ENCODE measurements around the gene CAMK2D.

Gene CAMK2D

DNA sequence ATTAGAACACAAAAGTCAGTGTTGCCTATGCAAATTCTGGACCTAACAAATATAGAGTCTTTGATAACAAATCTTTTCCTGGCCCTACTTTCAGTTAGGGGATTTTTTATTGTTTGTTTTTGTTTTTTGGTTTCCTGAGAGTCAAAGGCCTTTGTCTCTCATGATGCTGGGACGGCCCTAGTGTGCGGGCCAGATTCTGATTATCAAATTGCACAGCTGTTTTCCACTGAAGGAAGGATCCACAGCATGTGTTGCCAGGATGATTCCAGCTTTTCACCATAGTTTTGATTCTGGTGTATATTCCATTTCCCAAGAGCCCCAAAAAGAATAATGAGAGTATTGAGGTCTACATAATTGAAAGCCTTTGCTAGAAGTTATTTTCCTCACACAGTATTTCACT is 248.2 kb downstream of the CAMK2D start:
- no peak for DNase-seq

DNA sequence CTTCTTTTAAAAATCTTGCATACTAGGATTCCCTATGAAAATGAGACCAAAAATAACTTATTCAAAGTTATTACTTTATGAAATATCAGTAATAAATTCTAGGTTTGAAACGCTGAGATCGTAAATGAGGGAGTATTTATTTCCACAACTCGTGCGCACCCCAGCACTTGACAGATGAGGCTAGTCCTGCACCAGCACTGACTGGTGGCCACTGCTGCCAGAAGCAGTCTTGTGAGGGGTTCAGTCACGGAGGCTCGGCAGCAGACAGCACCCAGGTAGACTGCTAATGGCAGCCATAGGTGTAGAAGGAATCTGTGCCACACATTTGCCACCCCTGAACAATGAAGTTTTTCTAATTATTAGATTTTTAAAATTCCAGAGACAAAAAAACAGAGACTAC is 248.7 kb downstream of the CAMK2D start:
- DNase-seq: no peak

- DNase-seq: no peak
These were observed 249.6 kb downstream of the CAMK2D start for GRCh38 chr4:113511944-113512343.

DNA sequence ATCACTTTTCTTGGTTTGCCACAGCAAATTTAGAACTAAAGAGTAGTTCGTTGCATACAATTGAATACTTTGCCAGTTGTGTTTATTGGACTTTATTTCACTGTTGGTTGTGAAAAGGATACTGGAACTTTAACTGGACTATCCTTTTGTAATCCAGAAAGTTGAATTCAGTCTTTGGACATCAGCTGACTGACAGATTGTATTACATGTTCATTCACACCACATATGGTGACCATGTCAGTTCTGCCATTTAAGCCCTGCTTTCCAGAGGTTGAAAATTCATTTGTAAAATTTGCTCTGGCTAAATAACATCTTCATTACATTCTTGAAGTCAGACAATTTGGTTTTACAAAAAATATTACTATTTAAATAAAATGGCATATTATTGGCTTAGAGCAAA is 251.7 kb downstream of the CAMK2D start:
- no peak for DNase-seq

DNA sequence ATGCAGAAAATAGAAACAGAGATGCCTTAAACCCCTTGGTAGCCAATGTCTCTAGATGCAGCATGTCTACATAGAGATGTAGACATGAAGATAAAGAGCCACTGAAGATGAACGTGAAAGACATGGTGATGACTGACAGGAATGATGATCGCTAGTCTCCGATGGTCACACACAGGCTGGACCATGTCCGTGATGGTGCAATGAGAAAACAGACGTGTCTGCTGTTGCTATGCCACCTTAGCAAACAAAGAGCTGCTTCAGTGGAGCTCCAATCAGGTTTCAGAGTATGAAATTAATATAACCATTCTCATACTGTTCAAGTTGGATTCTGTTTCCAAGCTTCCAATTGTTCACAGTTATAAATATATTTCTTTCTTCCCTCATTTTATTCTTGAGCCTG is 256.5 kb downstream of the CAMK2D start:
- DNase-seq: no peak

GRCh38 chr4:113504422-113504821 is 257.1 kb downstream of the CAMK2D start:
- DNase-seq: no peak

- no peak for DNase-seq
These were observed 257.8 kb downstream of the CAMK2D start for GRCh38 chr4:113503691-113504090.

DNA sequence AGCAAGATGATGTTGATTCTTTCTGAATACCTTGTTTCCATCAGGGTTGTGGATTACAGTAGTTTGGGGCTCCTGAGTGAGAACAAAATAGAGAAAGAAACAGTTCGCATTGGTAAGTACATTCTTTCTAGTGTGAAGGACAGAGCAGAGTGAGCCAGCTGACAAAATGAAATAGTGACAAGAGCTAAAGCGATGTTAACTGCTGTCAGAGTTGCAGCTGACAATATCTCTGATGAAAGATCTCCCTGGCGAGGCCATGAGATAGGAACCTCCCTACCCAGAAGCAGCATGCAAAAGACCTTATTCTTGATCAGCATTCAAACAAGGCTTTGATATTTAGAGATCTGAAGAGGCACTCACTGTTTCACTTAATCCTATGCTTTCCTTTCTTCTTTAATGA is 258.6 kb downstream of the CAMK2D start:
- DNase-seq: no peak

GRCh38 chr4:113502476-113502875 is 259.1 kb downstream of the CAMK2D start:
- no peak for DNase-seq

DNA sequence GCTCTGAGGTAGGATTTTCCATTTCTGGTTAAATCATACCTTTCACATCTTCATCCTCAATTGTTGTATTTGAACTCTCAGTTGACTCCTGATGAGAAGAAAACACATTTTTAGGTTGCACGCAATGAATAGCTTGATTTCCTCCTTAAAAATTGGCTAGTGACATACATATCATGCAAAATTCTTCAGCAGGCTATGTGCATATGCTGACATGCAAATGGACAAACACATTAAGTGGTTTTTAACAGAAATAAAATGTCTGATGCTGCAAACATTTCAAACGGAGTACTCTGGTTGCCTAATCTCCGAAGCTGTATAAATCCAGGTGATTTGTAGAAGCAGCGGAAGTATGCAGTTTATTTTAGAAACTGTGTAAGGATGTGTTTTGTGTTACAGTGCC is 261.1 kb downstream of the CAMK2D start:
- no peak for DNase-seq

DNA sequence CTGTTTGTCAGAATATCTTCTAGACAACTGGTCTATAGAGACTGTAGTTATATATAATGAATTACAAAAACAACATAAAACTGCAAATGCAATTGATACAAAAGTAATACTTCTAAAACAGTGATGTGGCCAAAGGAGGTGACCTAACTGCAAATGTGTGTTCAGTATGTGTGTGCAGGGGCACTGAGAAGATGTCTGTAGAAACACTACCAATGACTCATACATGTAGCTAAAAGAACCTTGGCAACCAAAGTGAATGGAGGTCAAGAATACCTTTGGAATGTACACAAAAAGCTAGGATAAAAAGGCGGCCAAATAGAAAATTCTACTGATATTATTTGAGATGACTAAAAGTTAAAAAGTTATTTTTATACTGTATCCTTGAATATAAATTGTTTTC is 261.8 kb downstream of the CAMK2D start:
- DNase-seq: no peak

DNA sequence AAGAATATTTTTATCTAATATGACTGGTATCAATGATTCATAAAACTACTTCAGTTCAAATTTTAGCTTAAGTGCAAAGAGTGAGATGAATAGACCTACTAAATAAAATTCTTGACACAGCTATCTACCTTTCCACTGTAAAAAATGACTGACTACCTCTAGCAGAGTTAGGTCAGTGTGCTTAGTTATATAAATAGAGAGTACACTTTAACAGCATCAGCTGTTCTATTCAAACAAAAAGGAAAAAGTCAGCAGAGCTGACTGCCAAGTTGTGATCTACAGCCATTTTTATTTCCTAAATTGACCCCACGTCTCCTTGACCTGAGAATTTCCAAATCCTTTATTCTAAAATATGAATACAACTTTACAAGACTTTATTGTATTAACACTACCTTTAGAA is 262.4 kb downstream of the CAMK2D start:
- DNase-seq: no peak

- DNase-seq: no peak
These were observed 264.2 kb downstream of the CAMK2D start for GRCh38 chr4:113497154-113497884.

DNA sequence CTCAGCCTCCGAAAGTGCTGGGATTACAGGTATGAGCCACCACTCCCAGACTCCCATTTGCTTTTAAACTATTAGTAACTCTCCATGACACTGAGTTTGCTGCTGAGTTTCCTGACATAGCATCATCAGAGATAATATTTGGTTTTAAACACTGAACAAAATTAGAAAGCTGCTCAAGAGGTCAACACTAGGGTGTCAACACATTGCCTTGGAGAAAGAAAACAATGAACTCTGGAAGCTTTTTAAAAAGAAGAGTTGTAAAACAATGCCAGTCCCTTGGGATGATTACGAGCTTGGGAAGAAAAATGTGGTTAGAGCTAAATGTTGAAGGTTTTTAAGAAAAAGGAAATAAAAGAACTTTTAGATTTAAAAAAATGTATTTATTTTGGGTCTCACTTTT is 264.8 kb downstream of the CAMK2D start:
- DNase-seq: no peak

DNA sequence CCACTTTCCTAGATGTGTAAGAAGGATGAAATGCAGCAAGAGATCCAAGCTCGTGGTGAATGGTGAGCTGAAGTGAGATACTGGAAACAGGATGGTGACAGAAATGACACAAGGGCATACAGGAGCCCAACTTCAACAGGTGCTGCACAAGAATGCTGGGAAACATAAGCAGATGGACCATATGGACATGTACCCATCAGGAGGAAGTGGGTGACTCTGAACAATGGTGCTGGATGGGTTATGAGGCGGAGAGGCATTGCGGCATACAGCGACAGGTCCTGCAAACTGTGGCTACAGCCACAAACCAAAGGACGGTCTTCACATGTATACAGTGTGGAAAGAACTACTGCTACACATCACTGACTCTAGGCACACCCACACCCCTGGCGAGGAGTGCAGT is 265.7 kb downstream of the CAMK2D start:
- no peak for DNase-seq

- no peak for DNase-seq
These were observed 278.4 kb downstream of the CAMK2D start for GRCh38 chr4:113483131-113483530.

DNA sequence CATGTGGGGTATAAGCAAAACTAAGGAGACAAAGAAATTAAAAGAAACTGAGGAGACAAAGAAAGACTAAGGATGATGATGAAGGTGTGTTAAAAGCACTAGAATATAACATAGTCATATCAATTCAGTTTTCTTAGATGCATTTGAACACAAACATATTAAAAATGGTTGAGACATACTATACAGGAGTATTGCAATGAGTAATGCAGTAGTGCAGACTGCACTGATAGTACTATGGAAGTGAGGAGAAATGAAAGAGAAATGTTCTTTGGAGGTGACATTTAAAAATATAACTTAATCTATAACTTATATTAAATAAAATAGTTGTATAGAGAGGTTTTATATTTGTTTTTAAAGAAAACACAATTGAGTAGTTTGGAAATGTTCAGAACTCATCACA is 279.2 kb downstream of the CAMK2D start:
- no peak for DNase-seq

GRCh38 chr4:113481820-113482219 is 279.7 kb downstream of the CAMK2D start:
- DNase-seq: no peak

GRCh38 chr4:113480109-113480508 is 281.4 kb downstream of the CAMK2D start:
- no peak for DNase-seq

GRCh38 chr4:113478032-113478431 is 283.5 kb downstream of the CAMK2D start:
- DNase-seq: no peak

DNA sequence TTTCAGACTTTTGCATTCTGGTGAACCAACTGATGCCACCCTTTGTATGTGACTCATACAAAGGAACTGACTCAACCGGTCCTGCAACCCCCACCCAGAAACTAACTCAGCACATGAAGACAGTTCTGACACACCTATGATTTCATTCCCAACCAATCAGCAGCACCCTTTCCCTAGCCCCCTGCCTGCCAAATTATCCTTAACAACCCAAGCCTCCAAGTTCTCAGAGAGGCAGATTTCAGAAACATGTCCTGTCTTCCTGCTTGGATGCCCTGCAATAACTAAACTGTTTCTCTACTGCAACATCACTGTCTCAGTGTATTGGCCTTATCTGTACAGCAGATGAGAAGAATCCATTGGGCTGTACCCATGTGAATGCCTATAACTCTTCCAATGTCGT is 284.7 kb downstream of the CAMK2D start:
- no peak for DNase-seq

GRCh38 chr4:113474017-113474416 is 287.5 kb downstream of the CAMK2D start:
- DNase-seq: peak; percentile 13 to 40

DNA sequence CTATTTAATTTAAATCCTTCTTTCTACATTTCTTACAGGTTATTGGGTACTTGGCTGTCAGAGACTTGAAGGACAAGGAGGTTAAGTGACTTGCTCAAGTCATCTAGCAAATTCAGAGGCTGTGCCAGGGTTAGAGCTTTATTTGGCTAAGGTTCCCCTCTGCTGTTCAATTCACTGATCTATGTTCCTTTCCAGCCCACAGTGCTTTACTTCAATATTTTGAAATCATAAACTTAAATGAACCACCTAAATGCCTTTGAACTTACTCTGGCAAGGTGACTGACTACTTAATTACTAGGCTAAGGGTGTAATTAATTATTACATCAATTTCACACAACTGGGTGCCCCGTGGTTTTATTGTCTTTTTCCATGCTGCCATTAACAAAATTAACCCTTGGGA is 288.7 kb downstream of the CAMK2D start:
- no peak for DNase-seq

DNA sequence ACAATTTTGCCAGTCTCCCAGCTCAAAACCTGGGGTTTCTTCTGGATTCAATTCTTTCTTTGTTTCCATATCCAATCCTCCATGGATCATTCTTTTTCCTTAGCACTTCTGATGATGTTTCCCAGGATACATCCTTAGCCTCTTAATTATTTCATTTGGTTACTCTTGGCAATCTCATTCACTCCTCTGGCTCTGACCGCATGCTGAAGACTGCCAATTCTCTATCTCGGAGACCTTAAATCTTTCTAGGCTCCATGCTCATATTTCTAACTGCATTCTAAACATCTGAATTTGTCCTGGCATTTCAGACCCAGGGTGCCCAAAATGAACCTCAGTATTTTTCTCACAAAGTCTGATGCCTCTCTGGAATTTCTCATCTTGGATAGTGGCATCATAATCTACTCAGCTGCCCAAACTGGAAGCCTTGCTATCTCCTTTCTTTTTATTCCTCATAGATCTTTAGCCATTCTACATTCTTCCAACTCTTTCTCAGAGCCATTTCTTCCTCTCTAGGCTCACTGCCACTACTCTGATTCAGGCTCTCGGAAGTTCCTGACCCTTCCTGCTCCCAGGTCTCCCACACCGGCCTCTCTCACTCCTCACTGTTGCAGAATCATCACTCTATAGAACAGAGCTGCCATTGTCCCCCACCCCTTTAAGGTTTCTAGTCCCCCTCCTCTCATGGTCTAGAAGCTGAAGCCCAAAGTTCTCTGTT is 290.2 kb downstream of the CAMK2D start:
- DNase-seq: no peak

GRCh38 chr4:113469926-113470325 is 291.6 kb downstream of the CAMK2D start:
- DNase-seq: no peak

All from inflammatory macrophage (primary cell).